Uterus (tissue), 4 donors: ENCODE results near the gene CEP20. TPM values are rescaled to one million over a fixed set of nuclear protein-coding genes. Genes with fewer than 3 reads are reported as not detected.
A peak's percentile ranks its signal among the peaks of the same experiment; 100 is the strongest.

Experiments used
- DNase-seq, 2 donors: peaks; one replicate each; pipeline ENCODE4 v3.0.0-alpha.2; 2019 to 2020
- H3K27ac ChIP-seq, 2 donors: fragments of 200-600 bp; sonication (generic); 1 replicate in 1 of 2; 2 replicates in 1 of 2; pipeline ENCODE4 v1.5.1; 2016 to 2018
- H3K27me3 ChIP-seq, 2 donors: fragments of 200-600 bp; sonication (generic); one replicate each; pipeline ENCODE4 v1.5.1; 2018 to 2019; ENCODE audit warnings: control low read depth in 1 of 2
- H3K36me3 ChIP-seq, 2 donors: fragments of 200-600 bp; sonication (generic); one replicate each; pipeline ENCODE4 v1.5.1; 2019; ENCODE audit warnings: control low read depth in 1 of 2
- H3K4me1 ChIP-seq, 2 donors: fragments of 200-600 bp; sonication (generic); one replicate each; pipeline ENCODE4 v1.5.1; 2018 to 2019; ENCODE audit warnings: control low read depth in 1 of 2
- H3K4me3 ChIP-seq, 2 donors: fragments of 200-600 bp; sonication (generic); 1 replicate in 1 of 2; 2 replicates in 1 of 2; pipeline ENCODE4 v1.5.1; 2018 to 2019; ENCODE audit warnings: mild to moderate bottlenecking in 1 of 2
- H3K9me3 ChIP-seq, 2 donors: fragments of 200-600 bp; sonication (generic); one replicate each; pipeline ENCODE4 v1.5.1; 2019; ENCODE audit warnings: control low read depth in 1 of 2
- POLR2A ChIP-seq, 2 donors: fragments of 450-650 bp; IDR thresholded peaks; one replicate each; pipeline ENCODE4 v1.6.1; 2016; ENCODE audit warnings: antibody characterized with exemption in 2 of 2, mild to moderate bottlenecking in 1 of 2, moderate library complexity in 1 of 2
- intact Hi-C: fragments of 100-400 bp; cut with DNase I; formaldehyde crosslinking; loops from one replicate; pipeline ENCODE4 v1.15.1; 2023; ENCODE audit warnings: low total_unique reads
- total RNA-seq, 4 donors: library from RNA; depleted of rRNA in 3 of 4; stranded (reverse); fragments of >200 nt in 3 of 4; gene quantifications; one replicate each; pipeline versions ENCODE4 v1.1.0 to v1.2.4, GENCODE V29; 2014 to 2023
- TF ChIP-seq, protein P1 (sequence below), 4 experiments: fragments of 200-600 bp in 2 of 4; fragments of 450-650 bp in 2 of 4; sonication (generic) in 2 of 4; IDR thresholded peaks; one replicate each; pipeline ENCODE4 v1.5.1; 2016 to 2019; ENCODE audit warnings: antibody characterized with exemption in 4 of 4, mild to moderate bottlenecking in 2 of 4, moderate library complexity in 1 of 4
- donor health status: DM: yes; HTN: yes; CAD: no.

CEP20 gene
- total RNA-seq, 4 donors from 2014 or later = 13.8 to 101 (median 47.9) TPM

- H3K27ac ChIP-seq = no peak overlapping the region
- H3K9me3 ChIP-seq = no peaks in the 10 kb centered on the region
- intact Hi-C loops = no loop called here
- H3K4me3 ChIP-seq = no peak overlapping the region
- no peaks in the 10 kb centered on the region for H3K36me3 ChIP-seq
- no peak for DNase-seq
- no peaks in the 10 kb centered on the region for H3K27me3 ChIP-seq
- TF ChIP-seq, protein P1, sequence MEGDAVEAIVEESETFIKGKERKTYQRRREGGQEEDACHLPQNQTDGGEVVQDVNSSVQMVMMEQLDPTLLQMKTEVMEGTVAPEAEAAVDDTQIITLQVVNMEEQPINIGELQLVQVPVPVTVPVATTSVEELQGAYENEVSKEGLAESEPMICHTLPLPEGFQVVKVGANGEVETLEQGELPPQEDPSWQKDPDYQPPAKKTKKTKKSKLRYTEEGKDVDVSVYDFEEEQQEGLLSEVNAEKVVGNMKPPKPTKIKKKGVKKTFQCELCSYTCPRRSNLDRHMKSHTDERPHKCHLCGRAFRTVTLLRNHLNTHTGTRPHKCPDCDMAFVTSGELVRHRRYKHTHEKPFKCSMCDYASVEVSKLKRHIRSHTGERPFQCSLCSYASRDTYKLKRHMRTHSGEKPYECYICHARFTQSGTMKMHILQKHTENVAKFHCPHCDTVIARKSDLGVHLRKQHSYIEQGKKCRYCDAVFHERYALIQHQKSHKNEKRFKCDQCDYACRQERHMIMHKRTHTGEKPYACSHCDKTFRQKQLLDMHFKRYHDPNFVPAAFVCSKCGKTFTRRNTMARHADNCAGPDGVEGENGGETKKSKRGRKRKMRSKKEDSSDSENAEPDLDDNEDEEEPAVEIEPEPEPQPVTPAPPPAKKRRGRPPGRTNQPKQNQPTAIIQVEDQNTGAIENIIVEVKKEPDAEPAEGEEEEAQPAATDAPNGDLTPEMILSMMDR (IDR thresholded peaks at IDR 0.05) = no peak
- TF ChIP-seq POLR2A (IDR thresholded peaks at IDR 0.05) = no peak
- H3K4me1 ChIP-seq = no peaks in the 10 kb centered on the region
Measured at GRCh38 chr16:15880434-15881308, 7.7 kb downstream of the CEP20 start.

- no peaks in the 10 kb centered on the region for H3K36me3 ChIP-seq
- intact Hi-C loops = no loop called here
- H3K4me1 ChIP-seq = no peaks in the 10 kb centered on the region
- TF ChIP-seq, protein P1 (IDR thresholded peaks at IDR 0.05) = no peak
- no peak for TF ChIP-seq POLR2A (IDR thresholded peaks at IDR 0.05)
- no peaks in the 10 kb centered on the region for H3K27me3 ChIP-seq
- no peaks in the 10 kb centered on the region for H3K9me3 ChIP-seq
- H3K4me3 ChIP-seq = no peak overlapping the region
- no peak overlapping the region for H3K27ac ChIP-seq
- no peak for DNase-seq
Measured at GRCh38 chr16:15879255-15879811, 9.1 kb downstream of the CEP20 start.

GRCh38 chr16:15876503-15876902 is 11.9 kb downstream of the CEP20 start:
- Histone ChIP-seq H3K27ac (no peak overlapping the region), H3K4me3 (no peak overlapping the region), H3K9me3 (no peaks in the 10 kb centered on the region), H3K27me3 (no peaks in the 10 kb centered on the region), H3K4me1 (no peaks in the 10 kb centered on the region), H3K36me3 (no peaks in the 10 kb centered on the region)
- no peak for TF ChIP-seq POLR2A (IDR thresholded peaks at IDR 0.05)
- TF ChIP-seq, protein P1 (IDR thresholded peaks at IDR 0.05) = no peak
- no peak for DNase-seq
- intact Hi-C loops = no loop called here

DNA sequence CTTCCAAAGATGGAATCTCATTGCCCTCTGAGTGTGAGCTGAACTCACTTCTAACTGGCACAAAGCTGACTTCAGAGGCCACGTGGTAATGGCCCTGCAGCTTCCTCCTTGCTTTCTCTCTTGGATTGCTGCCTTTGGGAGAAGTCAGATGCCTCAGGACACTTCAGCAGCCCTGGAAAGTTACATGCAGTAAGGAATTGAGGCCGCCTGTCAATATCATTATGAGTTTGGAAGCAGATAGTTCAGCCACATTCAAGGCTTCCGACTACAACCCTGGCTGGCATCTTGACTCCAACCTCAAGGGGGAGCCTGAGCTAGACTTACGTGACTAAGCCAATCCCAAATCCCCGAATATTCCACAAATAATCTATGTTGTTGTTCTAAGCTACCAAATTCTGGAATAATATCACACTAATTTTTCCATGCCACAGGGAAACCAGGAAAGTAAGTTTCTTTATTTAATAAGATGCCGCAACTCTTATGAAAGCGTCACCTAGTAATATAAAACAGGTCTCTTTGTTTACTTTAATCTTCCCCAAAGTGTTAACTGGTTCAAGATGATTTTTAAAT is 13.6 kb downstream of the CEP20 start:
- H3K4me1 ChIP-seq = no peaks in the 10 kb centered on the region
- no peaks in the 10 kb centered on the region for H3K27me3 ChIP-seq
- DNase-seq = peak; percentile 37 to 51
- no peaks in the 10 kb centered on the region for H3K9me3 ChIP-seq
- peak overlapping the region; percentile 45 to 51 for H3K27ac ChIP-seq
- no peaks in the 10 kb centered on the region for H3K36me3 ChIP-seq
- no peak overlapping the region for H3K4me3 ChIP-seq
- TF ChIP-seq, protein P1 (IDR thresholded peaks at IDR 0.05) = peak; percentile 57 to 68 (median 63)
- TF ChIP-seq POLR2A (IDR thresholded peaks at IDR 0.05) = no peak
- intact Hi-C loops = no loop called here

GRCh38 chr16:15873737-15874136 is 14.7 kb downstream of the CEP20 start:
- TF ChIP-seq, protein P1 (IDR thresholded peaks at IDR 0.05) = no peak
- no peak for TF ChIP-seq POLR2A (IDR thresholded peaks at IDR 0.05)
- Histone ChIP-seq H3K36me3 (no peaks in the 10 kb centered on the region), H3K4me1 (no peaks in the 10 kb centered on the region), H3K4me3 (no peak overlapping the region), H3K27ac (no peak overlapping the region), H3K27me3 (no peaks in the 10 kb centered on the region), H3K9me3 (no peaks in the 10 kb centered on the region)
- DNase-seq = no peak
- intact Hi-C loops = no loop called here
